ENCODE results near the gene RIMBP2.

Gene RIMBP2

GRCh38 chr12:130765186-130765659 lies 49.1 kb upstream of the RIMBP2 start (continued):
- TF ChIP-seq ZNF518A (tag by site-specific recombination; conservative IDR thresholded peaks at IDR 0.05; ENCODE audit: low read depth) (no peak), MYNN (tag by site-specific recombination; IDR thresholded peaks at IDR 0.05; ENCODE audit: borderline replicate concordance) (no peak; the same call in 1 of the 2 replicates), ZNF202 (tag by site-specific recombination; IDR thresholded peaks at IDR 0.05; ENCODE audit: borderline replicate concordance) (no peak), ZNF510 (tag by site-specific recombination; IDR thresholded peaks at IDR 0.05; ENCODE audit: insufficient replicate concordance) (no peak), PRDM4 (tag by site-specific recombination; IDR thresholded peaks at IDR 0.05) (no peak; the same call in 1 of the 2 replicates), ZNF24 (tag by site-specific recombination; IDR thresholded peaks at IDR 0.05) (peak; percentile 83), ZBTB17 (tag by site-specific recombination; IDR thresholded peaks at IDR 0.05) (peak; percentile 37; the same call in 1 of the 2 replicates), ZNF473 (tag by site-specific recombination; IDR thresholded peaks at IDR 0.05) (peak; percentile 97), ELK4 (IDR thresholded peaks at IDR 0.05; ENCODE audit: borderline replicate concordance, low read depth, low read length) (no peak), ZNF248 (tag by site-specific recombination; IDR thresholded peaks at IDR 0.05) (peak; percentile 95), KLF7 (tag by site-specific recombination; IDR thresholded peaks at IDR 0.05; ENCODE audit: borderline replicate concordance) (no peak), ZFP69B (tag by site-specific recombination; IDR thresholded peaks at IDR 0.05) (peak; percentile 81), EGR2 (tag by site-specific recombination; IDR thresholded peaks at IDR 0.05; ENCODE audit: low read depth) (0 out of 2 replicates have a peak, but pooled peaks have one; percentile 6), SP3 (tag by site-specific recombination; IDR thresholded peaks at IDR 0.05) (peak; percentile 60), TRIM28 (IDR thresholded peaks at IDR 0.05; ENCODE audit: borderline replicate concordance, low read length) (no peak), YY1 (tag by site-specific recombination; IDR thresholded peaks at IDR 0.05) (no peak), ZNF274 (IDR thresholded peaks at IDR 0.05; ENCODE audit: low read length) (no peak), ZNF274 (tag by site-specific recombination; IDR thresholded peaks at IDR 0.05; ENCODE audit: borderline replicate concordance) (0 out of 2 replicates have a peak, but pooled peaks have one; percentile 63), ZNF10 (tag by site-specific recombination; IDR thresholded peaks at IDR 0.05) (no peak; the same call in 1 of the 2 replicates), ZNF544 (tag by site-specific recombination; IDR thresholded peaks at IDR 0.05) (no peak), FEZF1 (tag by site-specific recombination; IDR thresholded peaks at IDR 0.05) (peak; percentile 27; the same call in 1 of the 2 replicates), ZNF148 (tag by site-specific recombination; IDR thresholded peaks at IDR 0.05; ENCODE audit: borderline replicate concordance) (peak; percentile 97), ZNF843 (tag by site-specific recombination; IDR thresholded peaks at IDR 0.05) (0 out of 2 replicates have a peak, but pooled peaks have one; percentile 48), ZNF266 (tag by site-specific recombination; IDR thresholded peaks at IDR 0.05; ENCODE audit: low read depth) (no peak), ZNF121 (tag by site-specific recombination; IDR thresholded peaks at IDR 0.05) (0 out of 2 replicates have a peak, but pooled peaks have one; percentile 12), HOXD13 (CRISPR knock-in tag; IDR thresholded peaks at IDR 0.05; ENCODE audit: borderline replicate concordance) (no peak)
- TF ChIP-seq, protein P1, sequence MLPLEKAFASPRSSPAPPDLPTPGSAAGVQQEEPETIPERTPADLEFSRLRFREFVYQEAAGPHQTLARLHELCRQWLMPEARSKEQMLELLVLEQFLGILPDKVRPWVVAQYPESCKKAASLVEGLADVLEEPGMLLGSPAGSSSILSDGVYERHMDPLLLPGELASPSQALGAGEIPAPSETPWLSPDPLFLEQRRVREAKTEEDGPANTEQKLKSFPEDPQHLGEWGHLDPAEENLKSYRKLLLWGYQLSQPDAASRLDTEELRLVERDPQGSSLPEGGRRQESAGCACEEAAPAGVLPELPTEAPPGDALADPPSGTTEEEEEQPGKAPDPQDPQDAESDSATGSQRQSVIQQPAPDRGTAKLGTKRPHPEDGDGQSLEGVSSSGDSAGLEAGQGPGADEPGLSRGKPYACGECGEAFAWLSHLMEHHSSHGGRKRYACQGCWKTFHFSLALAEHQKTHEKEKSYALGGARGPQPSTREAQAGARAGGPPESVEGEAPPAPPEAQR (tag by site-specific recombination; IDR thresholded peaks at IDR 0.05) = peak; percentile 100

Measured in HEK293 (cell line).